GM19239 (cell line): ENCODE results near the gene BHMT.
"Not testable (repeated sequence)": the region's sequence is repeated elsewhere in the genome, so short reads cannot be mapped to it uniquely, and the experiment has no call there.

Experiments used
- DNase-seq: peaks from one replicate; pipeline ENCODE4 v3.0.0; 2011; ENCODE audit warnings: low spot score; ENCODE audit not compliant: insufficient read length
- FAIRE-seq: peaks from 2 replicates; lab custom pipeline; 2011; peaks lifted over from hg19 to GRCh38; lab: Jason Lieb, UNC

BHMT gene

DNA sequence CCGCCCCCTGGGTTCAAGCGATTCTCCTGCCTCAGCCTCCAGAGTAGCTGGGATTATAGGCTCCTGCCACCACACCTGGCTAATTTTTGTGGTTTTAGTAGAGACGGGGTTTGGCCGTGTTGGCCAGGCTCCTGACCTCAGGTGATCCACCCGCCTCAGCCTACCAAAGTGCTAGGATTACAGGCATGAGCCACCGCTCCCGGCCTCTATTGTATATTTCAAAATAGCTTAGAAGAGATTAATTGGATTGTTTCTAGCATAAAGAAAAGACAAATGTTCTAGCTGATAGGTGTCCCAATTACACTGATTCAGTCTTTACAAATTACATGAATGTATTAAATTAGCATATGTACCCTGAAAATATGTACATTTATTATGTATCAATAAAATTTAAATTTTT is 50.0 kb downstream of the BHMT start:
- DNase-seq, FAIRE-seq: not testable (repeated sequence)

DNA sequence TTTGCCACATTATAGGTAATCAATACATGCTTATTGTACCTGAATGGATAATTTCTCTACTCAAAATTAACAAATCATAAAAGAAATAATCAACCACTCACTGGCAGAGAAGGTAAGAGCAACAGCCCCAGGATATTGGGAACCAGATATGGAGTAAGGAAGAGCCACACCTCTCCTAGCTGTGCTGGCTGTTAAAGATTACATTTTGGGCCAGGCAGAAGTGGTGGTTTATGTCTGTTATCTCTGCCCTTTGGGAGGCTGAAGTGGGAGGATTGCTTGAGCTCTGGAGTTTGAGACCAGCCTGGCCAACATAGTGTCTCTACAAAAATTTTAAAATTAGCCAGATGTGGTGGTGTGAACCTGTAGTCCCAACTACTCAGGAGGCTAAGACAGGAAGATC is 56.4 kb downstream of the BHMT start:
- FAIRE-seq (no peak), DNase-seq (no peak)

DNA sequence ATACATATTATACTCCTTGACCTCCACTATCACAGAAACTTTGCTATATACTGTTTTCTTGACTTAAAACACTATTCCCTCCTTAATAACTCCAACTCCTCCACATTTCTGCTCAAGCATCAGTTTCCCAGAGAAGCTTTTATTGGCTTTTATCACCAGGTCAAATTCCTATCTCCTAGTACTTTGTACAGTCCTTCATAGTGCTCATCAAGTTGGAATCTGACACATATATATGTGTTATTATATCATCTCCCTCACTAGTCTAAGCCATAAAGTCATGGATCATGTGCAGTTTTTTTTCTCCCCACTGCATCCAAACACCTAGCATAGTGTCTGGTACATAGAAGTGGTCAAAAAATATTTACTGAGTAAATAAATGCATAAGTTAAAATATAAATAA is 59.1 kb downstream of the BHMT start:
- FAIRE-seq (no peak), DNase-seq (no peak)

DNA sequence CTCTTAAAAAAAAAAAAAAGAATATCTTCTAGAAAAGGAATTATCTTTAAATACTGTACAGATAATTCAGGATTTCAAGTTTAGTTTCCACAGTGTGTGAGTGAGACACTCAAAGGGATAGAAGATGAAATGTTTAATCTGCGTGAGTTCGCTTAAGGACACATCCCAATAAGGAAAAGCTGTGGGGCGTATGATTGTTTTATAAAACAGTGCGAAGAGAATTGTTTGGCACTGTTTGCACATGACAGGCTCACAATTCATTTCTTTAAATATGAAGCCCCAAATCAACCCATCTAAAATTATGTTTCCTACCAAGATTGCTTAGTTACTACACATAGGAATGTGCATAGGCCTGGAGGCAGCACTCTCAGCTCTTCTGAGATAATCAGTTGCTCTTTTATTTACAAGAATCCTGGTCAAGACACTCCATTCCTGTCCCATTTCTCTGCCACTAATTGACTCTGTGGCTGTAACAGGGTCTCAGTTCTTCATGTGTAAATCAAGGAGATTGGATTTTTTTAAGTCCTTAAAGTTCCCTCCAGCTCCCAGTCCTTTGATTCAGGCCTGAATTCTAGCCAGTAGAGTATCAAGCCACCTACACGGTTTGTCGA is 60.1 kb downstream of the BHMT start:
- FAIRE-seq: no peak
- no peak for DNase-seq

DNA sequence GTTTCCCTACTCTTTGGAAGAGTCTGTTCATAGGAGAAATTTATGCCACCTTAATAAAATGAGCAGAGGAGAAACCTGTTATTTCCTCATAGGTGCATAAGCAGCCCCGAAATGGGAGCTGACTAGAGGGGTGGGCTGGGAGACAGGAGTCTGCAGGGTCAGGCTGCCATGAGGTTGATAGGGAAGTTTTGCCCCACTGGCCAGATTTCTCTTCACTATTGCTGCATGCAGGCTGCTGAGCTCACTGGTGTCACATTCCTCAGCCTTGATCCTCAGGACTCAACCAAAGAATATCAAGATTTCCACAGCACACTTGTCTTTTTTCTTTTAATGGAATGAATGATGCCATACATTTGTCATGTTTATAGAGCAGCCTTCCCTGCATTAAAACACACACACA is 60.7 kb downstream of the BHMT start:
- DNase-seq (no peak), FAIRE-seq (no peak)

DNA sequence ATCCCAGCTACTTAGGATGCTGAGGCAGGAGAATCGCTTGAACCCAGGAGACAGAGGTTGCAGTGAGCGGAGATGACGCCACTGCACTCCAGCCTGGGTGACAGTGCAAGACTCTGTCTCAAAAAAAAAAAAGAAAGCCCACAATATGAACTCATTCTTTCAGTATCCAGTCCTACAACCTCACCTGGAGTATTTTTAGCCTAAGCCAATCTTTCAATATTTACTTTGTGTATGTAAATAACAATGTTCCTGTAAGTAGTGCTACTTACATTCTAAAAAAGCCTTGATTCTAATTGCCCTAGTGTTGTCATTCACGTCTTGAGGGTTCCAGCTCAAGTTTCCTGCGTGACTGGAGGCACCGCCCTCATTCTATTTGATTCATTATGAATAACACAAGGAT is 62.0 kb downstream of the BHMT start:
- no peak for DNase-seq
- FAIRE-seq: no peak

DNA sequence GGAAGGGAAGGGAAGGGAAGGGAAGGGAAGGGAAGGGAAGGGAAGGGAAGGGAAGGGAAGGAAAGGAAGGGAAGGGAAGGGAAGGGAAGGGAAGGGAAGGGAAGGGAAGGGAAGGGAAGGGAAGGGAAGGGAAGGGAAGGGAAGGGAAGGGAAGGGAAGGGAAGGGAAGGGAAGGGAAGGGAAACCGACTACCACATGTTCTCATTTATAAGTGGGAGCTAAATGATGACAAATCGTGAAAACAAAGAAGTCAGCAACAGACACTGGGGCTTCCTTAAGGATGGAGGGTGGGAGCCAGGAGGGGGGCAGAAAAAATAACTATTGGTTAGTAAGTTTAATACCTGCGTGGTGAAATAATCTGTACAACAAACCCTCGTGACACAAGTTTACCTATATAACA is 68.8 kb downstream of the BHMT start:
- not testable (repeated sequence) for FAIRE-seq, DNase-seq

DNA sequence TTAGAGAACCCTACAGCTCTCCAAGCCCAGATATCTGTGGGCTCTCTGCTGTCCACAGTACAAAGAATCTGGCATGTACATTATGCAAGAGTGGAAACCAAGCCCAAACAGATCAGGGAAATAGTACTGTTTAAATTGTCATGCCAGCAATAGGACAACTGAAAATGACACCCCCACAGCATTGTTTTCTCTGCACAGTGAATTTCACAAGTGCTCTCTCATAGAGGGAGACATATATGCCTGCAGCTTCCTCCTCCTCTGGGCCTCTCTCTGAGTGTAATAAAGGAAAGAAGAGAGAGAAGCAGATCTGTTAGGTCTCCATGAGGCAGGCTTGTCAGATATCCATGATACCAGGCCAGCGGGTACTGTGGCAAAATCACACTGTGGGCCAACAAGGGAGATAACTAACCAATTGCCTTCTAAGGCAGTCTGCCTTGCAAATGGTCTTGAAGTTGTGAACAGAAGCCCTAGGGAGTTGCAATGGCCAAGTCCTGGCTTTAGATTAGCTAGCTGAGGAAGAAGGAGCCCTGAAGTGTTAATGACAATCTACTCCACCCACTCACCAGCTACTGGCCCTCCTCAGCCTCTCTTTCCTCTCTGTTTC is 69.9 kb downstream of the BHMT start:
- DNase-seq (no peak), FAIRE-seq (no peak)
